HG03439 (cell line): ENCODE data around the gene TSPAN6.
A peak's percentile ranks its signal among the peaks of the same experiment; 100 is the strongest.

Experiments used
- ATAC-seq: cut with Tn5 transposase; IDR thresholded peaks from one replicate; pipeline ENCODE4 v1.9.1; 2021; ENCODE audit warnings: mild to moderate bottlenecking, moderate library complexity; ENCODE audit not compliant: unreplicated experiment

The TSPAN6 gene

GRCh38 chrX:100648458-100649417, 12.1 kb upstream of the TSPAN6 start:
- ATAC-seq = no peak

DNA sequence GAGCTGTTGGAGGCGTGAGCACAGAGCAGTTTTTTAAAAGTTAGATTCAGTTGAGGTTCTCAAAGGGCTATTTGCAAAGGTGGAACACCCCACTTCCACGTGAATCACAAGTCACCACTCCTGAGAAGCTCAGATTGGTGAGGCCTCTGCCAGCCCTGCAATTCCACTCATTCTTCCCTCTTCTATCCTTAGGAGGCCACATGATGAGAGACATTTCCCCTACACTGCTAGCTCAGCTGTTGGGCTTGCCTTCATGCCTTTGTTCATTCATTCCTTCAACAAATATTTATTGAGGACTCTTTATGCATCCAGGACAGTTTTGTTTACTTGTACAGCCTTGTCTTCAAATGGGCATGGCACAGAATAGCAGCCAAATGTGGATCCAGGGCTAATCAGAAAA, 11.1 kb upstream of the TSPAN6 start:
- ATAC-seq = no peak

DNA sequence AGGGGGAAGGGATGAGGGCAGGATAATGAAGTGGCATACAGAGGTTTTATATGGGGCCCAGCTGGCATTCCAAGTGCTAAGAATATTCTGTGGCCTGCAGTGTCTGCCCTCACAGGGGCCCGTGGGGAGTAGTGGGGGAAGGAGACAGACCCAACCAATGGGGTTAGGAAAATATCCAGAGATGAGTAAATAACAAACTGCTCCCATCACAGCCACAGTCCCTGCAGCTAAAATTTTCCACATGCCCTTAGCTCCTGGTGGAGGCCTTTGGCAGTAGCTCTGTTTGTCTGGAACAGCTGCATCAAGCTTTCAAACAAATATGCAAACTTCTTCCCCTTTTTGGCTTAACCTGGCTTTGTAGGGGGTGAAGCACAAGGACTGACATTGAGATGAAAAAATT, 10.5 kb upstream of the TSPAN6 start:
- ATAC-seq = no peak

GRCh38 chrX:100645106-100645505, 8.5 kb upstream of the TSPAN6 start:
- no peak for ATAC-seq

DNA sequence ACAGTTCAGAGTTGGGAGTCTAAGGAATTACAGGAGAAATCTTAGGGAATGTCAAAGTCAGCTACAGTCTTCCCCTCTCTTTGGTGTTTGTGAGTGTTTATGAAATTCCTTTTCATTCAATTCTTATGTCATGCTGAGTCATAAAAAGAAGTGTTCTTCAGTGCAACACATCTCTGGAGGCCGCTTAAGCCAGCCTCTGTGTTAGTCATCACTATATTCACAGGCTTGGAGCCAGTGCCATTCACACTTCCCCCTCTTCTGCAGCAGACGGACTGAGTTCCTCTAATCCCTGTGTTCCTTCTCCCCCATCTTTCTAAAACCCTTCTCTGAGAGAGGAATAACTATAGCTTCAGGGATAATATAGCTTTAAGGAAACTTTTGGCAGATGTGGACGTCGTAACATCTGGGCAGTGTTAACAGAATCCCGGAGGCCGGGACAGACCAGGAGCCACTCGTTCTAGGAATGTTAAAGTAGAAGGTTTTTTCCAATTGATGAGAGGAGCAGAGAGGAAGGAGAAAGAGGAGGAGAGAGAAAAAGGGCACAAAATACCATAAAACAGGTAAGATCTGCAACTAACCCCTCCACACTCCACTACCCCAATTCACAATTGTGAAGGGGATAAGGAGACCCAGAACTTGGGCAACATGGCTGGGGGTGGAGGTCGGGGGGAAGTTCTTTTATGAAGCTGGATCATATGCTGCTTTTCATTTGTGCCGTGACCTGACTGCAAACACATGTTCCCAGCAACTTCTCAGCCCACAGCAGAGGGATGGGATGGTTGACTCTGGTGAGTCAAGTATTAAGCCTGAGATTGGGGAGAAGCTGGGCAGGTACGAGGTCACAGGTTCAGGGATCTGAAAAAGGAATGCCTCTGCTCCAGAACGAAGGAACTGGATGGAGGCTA, 7.6 kb upstream of the TSPAN6 start, which contains the start of gene SRPX2:
Gene SRPX2, plus strand, starts transcription at position 244 of the 905 bp plus-strand sequence. CDS start 2,124 bp downstream, outside the sequence.
- no peak for ATAC-seq

GRCh38 chrX:100643212-100643611, 6.6 kb upstream of the TSPAN6 start:
- no peak for ATAC-seq

GRCh38 chrX:100642290-100642689, 5.7 kb upstream of the TSPAN6 start:
- no peak for ATAC-seq

DNA sequence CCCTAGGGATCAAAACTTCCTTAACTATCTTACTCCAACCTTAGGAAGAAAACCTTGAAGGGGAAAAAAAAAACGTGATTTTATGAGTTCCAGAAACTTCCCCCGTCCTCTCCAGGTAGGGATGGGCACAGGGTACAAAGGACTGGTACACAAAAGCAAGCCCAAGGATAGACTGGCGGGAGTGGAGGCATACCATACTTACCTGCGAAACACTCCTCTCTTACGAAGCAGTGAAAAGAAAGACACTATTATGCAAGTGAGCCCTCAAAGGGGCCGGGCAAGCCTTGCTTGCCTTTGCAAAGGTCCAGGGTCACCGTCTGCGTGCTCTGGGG, 651 bp downstream of the TSPAN6 start:
- ATAC-seq = no peak

DNA sequence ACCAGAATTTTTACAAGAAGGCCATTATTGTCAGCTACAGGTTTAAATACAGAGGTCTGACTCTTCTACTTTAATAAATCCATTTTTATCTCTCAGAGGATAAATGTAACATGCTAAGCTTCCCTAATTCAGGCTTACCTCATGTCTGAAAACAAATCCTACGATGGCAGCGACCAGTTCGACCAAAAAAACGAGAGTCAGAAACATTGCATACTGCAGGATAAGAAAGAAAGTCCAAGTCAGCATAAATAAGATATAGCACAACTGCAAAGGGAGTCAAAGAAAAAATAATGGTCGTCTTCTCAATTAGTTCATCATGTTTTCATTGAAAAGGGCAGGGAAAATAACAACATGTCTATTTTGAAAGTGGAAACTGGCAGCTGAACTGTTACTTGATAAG, 1.6 kb downstream of the TSPAN6 start:
- no peak for ATAC-seq

DNA sequence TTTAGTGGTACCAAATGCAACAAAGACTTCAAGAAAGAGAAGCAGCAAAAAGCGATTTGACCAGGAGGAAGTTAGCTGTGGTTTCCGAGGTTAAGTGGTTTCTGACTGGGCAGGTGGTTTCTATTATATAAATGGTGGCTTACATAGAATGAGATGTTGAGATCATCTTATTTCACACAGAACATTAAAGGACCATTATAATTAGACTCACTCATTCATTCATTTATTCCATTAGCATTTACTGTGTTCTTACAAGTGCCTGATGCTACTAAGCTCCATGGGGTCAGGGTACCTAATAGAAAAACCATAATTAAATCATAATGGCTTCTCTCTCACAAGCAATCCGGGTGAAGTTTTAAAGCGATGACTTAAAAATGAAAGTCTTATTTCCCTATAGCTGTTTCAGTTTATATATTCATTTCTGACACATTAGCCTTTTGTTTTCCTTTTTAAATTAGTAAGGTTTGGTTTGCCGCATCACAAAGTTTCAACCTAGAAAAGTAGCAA, 10.6 kb downstream of the TSPAN6 start:
- ATAC-seq = peak; percentile 98

DNA sequence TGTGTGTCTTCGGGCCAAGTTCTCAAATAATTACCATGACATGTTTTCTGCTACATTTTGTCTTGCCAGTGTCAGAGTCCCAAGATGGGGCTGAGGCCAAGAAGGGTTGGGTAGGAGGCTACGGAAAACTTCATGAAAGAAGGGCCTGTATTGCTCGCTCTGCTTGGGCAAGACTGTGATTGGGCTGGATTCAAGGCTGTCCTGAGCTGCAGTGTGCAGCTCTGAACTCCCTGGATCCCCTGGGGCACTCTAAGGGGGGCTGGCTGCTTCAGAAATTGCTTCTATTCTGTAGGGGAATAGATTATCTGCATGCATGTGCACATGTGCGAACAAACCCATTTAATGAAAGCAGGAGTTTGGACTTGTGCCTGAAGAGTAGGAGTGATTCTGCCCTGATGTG, 13.6 kb downstream of the TSPAN6 start:
- ATAC-seq = no peak

DNA sequence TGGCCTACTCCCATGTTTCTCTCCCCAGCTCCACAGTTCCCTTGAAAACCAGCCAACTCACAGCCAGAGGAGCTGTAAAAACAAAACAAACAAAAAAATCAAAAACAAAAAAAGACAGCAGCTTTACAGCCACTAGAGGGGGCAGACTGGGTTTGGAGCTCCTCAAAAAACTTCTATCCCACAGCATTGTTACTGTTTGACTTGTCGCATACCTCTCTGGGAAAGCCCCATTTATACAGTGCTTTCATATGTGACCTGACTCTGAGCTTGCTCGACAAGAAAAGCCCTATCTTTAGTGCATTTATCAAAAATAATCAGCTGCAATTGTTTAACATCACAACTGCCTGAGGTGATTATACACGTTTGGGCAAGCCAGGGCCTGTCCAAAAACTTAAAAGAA, 21.6 kb downstream of the TSPAN6 start:
- ATAC-seq = peak; percentile 58

- ATAC-seq = no peak
These were observed 24.7 kb downstream of the TSPAN6 start for GRCh38 chrX:100611951-100612350.

DNA sequence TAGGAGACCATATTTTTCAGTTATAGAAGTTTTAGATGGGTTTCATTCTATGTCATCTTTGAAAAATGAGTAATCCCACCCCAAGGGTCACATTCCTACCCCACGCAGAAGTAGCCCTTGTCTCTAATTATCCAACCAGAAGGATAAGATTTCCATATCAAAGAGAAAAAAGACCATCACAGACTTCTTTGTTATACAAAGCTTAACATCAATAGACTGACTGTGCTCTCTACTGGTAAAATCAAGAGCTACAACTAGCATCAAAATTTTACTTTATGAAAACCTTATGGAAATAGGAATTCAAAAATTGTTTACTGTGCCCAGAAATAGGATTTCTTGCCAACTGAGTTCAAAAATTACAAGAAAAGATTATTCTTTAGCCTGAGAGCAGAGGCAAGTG, 27.0 kb downstream of the TSPAN6 start:
- ATAC-seq = no peak

GRCh38 chrX:100606753-100607152, 29.9 kb downstream of the TSPAN6 start:
- no peak for ATAC-seq

GRCh38 chrX:100600758-100601157, 35.8 kb downstream of the TSPAN6 start:
- no peak for ATAC-seq

DNA sequence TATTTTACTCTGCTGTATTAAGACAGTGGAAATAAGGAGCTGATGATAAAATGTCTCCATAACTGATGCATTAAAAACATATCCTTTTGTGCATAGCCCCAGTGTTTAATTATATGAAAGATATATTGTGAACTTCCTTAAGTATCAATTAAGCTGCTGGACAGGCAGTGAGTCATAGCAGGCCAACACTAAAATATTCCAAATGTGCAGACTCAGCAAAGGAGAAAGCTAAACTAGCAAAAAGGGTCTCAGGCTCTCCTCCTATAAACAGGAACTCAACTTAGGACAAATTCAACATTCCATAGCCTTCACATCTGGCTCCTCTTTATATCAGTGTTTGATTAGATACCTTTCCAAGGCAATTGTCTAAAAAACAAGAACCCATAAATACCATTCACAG, 36.3 kb downstream of the TSPAN6 start:
- ATAC-seq = no peak

DNA sequence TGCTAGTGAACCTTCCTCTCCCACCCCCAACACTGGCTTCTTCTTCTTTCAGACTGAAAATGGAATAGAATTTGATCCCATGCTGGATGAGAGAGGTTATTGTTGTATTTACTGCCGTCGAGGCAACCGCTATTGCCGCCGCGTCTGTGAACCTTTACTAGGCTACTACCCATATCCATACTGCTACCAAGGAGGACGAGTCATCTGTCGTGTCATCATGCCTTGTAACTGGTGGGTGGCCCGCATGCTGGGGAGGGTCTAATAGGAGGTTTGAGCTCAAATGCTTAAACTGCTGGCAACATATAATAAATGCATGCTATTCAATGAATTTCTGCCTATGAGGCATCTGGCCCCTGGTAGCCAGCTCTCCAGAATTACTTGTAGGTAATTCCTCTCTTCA, 37.1 kb downstream of the TSPAN6 start:
- no peak for ATAC-seq

GRCh38 chrX:100596601-100597000, 40.0 kb downstream of the TSPAN6 start:
- ATAC-seq = no peak

DNA sequence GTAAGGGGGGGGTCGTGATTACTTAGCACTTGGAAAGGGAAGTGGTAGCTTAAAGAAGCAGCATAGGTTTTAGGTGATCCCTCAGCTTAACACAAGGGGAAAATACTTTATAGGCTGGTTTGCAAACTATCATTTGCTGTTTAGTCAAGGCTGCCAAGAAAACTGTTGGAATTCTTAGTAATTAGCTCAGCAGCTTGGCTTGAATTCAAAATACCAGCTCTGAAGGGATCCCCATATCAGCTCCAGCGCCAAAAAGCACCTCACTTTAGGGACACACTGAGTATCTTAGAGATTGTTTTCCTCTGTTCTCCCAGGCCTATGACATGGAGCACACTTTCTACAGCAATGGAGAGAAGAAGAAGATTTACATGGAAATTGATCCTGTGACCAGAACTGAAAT, 43.0 kb downstream of the TSPAN6 start:
- ATAC-seq = no peak

DNA sequence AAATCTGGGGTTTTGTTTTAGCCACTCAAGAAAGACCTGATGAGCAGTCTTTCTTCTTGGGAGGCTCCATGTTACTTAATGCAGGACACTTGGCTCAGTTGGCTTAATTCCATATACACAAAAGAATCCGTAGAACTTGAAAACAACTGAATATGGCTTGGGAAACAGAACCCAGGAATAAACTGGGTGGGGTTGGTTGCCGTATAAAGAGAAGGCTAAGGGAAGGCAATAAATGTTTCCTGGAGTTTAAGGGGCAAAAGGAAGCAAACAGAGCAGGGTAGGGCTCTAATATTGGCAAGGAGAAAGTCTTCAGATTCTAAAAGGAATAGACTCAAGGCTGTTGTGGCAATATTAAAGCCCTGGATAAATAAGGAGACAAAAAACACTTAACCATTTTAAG, 43.5 kb downstream of the TSPAN6 start:
- ATAC-seq = no peak
